Stimulated activated CD4-positive, alpha-beta T cell treated with anti-CD3 and anti-CD28 coated beads, Interleukin-2, amount 100 ng/mL, for 48 hours (primary cell): Measurements from ENCODE around the gene TBXT.
"Not testable (repeated sequence)": the region's sequence is repeated elsewhere in the genome, so short reads cannot be mapped to it uniquely, and the experiment has no call there.

Source experiments
- DNase-seq, 2 donors: peaks; one replicate each; pipeline ENCODE4 v3.0.0-alpha.2; 2020

The TBXT gene

DNA sequence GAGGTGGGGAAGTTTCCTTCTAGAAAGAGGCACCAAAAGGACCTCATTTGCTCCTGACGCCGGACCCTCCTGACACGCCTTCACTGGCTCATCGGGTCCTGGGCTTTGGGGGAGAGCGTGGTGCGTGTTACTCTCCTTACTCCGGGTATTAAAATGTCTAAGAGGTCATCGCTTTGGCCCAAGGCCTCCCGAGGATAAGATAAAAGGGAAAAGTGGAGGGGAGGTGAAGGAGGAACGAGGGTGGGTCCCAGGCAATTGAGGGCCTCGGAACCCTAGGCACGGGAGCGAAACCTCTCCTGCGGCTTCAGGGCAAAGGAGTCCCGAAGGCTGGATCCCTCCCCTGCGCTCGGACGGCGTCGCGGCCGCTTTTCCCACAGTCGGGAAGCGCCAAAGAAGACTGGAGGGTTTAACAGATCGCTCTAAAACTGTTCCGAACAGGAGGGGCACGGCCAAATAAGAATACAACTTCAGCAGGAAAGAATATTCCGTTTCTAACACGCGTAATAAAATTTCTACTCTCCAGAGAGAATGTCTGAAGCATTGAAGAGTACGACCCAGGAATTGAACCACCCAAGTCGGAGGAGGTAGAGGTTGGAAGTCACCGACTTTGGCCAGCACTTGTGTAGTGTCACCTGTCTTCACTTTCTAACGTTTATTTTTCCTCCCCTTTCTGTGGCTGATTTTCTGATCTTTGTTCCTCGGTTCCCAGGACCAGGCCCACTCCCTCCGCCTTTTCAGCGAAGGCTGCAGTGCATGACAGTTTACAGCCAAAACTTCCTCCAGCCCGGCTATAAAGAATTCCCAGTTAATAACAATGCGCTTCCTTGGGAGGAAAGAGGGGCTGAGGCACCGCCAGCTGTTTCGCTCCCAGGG is 2.1 kb upstream of the TBXT start:
- no peak for DNase-seq

DNA sequence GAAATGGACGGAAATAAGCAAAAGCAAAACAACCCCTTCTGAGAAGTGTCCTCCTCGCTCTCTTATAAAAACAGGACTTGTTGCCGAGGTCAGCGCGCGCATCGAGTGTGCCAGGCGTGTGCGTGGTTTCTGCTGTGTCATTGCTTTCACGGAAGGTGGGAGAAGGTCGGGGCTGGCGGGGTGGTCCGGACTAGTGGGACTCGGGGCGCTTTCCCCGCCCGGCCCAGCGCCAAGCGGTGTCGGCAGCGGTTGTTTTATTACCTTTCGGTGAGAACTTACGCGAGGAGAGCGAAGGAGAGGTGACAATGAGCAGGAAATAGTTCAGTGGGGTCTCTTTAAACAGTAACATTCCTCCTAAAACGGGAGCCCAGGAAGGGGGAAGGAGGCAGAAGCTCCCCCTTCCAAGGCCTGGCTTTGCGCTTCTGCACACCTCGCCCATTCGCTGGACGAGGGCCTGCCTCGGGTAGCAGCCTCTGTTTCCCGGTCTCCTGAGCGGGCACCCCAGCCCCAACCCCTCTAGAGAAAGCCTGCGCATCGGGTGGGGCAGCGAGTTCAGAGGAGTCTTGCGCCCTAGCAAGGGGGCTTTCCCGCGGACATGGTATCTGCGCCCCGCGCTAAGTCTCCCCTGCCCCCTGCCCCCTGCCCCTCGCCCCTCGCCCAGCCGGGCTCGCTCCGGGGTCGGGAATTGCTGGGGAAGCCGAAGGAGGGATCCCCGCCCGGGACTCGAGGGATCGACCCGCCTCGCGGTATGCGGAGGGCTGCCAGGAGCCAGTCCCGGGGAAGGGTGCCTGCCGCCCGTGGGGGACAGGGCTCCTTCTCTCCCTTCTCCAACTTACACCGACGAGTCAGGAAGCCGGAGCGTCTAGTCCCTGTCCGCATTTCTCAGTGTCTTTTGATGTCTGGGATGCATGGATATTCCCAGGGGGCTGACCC is 1.2 kb upstream of the TBXT start:
- DNase-seq, result no peak

DNA sequence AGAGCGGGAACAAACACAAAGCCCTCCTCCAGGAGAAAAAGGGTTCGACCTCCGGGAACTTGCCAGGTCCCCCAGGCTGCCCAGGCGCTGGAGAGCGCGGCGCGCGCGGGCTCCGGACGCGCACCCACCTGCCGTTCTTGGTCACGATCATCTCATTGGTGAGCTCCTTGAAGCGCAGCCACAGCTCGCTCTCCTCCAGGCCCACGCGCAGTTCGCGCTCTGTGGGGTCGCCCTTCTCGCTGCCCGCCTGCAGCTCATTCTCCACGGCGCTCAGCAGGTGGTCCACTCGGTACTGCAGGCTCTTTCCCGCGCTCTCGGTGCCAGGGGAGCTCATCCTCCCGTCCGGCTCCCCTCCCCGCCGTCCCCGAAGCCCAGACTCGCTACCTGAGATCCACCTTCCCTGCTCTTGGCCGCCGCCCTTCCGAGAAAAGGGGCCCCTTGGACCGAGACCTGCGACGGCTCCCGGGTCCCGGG is 356 bp downstream of the TBXT start:
- DNase-seq, result no peak

DNA sequence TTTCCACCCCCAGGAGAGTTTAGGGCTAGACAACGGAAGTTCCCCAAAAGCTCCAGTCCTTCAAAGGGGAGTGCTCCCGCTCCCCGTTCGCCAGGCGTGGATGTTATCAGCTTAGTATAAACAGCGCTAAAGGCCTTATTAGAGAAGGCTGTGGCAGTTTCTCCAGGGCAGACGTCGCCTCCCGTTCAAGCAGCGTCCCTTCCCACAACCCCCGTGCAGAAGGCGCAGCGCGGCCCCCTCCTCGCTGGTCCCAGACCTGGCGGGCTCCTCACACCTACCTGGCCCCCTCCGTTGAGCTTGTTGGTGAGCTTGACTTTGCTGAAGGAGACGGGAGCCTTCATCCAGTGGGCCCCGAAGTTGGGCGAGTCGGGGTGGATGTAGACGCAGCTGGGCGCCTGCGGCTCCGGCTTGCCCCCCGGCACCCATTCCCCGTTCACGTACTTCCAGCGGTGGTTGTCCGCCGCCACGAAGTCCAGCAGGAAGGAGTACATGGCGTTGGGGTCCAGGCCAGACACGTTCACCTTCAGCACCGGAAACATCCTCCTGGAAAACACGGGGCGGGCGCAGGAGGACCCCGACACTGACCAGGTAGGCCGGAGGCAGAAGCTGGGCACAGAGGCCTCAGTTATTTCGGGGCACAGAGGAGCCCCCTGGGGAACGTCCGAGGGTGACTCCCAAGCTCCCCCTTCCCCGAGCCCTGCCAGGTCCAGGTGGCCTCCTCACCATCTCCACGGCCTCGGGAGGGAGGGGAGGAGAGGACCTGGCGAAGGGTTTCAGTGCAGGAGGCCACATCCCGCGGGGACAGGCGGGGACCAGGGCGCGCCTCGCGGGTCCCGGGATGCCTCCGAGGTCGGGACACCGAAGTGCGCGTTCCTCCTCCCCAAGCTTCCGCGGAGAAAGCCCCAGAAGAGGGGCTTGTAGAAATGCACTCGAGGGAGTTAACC is 1.1 kb downstream of the TBXT start:
- no peak for DNase-seq

DNA sequence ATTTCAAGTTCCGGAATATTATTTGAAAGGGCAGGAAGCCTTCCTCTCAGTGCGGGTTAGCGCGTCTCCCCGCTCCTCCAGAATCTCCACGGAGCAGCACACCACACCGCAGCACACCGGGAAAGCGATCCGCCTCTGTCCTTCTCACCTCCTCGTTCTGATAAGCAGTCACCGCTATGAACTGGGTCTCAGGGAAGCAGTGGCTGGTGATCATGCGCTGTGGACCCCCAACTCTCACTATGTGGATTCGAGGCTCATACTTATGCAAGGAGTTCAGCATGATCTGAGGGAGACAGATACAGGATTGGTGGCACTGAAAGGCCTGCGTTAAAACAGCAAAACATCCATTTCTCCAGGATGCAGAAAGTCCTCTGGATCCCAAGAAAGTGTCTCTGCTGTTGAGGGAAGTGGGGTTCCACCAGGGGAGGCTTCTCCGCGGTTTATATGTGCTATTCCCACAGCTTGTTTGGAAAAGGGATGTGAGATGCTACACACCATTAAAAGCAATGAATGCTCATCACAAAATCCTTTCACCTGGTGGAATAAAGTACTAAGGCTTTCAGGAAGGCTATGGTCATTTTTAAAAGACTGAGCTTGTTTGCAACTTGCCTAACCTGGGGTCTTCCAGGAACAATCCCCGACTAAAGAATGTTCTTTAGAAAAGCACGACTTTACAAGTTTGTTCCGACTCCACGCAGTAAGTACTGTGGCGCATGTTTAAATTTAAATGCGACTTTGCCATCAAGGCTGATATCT is 1.9 kb downstream of the TBXT start:
- DNase-seq, result no peak

DNA sequence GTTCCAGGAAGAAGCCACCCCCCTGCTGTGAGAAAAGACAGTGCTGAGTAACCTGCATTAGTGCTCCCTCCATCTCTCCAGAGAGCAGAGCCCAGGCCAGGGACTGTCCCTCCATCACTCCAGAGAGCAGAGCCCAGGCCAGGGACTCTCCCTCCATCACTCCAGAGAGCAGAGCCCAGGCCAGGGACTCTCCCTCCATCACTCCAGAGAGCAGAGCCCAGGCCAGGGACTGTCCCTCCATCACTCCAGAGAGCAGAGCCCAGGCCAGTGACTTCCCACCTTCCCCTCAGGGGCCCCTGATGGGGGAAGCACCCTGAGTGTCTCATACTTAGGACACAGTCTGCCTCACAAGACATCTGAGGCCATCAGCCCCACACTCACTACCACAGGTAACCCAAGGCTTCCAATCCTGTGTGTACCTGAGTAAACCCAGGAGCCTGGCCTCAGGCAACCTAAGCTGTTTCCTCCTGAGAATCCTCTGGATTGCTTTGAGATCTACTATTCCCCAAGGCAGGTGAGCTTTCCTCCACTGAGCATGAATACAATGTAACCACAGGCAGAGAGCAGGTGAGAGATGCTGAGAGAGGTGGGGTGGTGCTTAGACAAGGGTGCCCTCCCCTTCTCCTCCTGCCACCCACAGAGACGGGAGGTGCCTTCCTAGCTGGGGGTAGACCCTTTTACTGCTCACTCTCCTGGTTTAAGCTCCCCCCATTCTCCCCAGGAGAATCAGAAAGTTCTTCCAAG is 4.9 kb downstream of the TBXT start:
- DNase-seq, result no peak

DNA sequence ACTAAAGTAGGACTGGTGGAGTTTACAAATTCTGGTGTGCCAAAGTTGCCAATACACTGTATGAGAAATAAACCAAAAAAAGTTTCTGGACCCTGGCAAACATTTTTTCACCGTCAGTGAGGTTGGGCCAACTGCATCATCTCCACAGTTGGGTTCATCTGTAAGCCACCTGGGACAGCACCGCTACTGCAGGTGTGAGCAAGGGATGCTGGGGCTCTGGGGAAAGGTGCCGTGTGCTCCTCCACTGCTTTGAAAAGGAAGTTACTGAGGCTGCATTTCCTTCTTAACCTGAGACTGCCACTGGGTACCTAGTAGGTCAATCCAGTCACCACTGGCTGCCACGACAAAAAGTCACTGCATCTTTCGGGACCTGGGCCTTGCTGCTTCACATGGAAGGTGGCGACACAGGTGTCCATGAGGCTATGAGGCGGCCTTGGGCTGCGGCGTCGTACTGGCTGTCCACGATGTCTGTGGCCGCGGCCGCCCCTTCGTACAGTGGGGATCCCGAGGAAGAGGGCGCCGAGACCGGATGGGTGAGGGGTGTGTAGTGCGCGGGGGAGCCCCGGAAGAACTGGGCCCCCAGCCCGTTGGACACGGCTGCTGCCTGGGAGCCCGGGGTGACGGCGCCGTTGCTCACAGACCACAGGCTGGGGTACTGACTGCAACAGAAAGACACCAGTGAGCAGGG is 9.6 kb downstream of the TBXT start:
- DNase-seq, result no peak

DNA sequence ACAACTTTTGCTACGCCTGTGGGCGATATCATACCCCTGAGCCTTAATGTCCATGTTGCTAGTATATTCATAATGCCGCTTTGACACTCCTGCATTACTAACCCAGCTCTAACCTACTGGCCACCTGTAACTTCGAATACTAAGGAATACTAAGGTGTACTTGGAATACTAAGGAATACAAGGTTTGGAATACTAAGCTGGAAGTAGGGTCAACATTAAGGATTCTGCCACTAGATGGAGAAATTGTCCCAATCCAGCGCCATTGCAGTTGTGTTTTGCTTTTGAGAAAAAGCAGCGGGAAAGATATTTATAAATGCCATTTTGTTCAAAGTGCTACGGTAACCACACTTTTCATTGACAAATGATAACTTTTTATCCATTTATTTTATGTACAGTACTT is 10.7 kb downstream of the TBXT start:
- DNase-seq, result no peak

DNA sequence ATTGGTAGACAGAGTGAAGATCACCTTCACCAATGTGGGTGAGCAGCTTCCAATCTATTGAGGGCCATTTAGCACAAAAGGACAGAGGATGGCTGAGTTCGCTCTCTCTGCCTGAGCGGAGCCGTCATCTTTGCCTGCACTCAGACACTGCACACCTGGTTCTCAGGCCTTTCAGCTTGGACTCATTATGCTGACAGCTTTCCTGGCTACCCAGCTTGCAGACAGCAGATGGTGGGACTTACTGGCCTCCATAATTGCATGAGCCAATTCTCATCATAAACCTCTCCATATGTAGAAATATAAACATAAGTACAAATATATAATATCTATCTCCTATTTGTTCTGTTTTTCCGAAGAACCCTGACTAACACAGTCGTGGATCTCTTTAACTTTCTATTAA is 13.7 kb downstream of the TBXT start:
- DNase-seq, result no peak

DNA sequence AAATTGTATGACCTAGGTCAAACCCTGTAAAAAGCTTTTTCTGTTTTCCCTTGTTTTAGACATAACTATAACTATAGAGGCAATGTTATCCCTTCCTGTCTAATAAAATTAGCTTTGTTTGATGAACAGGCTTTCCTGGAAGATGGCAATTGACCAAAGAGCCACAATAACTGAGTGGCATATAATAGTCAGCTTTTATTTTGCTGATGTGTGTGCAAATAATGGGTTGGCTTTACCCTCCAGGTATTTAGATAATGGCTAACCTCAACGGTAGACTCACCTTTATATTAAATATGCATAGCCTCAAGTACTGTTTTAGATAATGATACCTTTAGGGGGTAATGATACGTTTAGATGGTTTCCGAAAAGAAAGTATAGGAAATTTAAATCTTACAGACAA is 15.0 kb downstream of the TBXT start:
- DNase-seq, result no peak

DNA sequence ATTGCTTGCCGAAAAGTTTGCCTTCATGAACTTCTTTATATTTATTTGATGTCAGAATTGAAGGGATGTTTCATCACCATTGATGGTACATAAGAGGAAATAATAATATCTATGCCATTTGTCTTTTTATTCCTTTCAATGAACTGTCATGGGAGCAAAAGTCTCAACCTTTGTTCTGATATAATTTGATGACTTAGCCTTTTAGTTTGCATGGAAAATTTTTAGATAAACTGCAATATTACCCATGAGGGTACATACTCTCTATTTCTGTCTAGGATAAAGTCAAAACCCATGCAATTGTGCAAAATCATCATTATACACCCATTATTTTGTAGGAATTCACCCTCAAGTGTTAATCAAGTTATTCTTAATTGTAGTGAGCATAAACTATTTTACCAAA is 15.9 kb downstream of the TBXT start:
- DNase-seq, result no peak

DNA sequence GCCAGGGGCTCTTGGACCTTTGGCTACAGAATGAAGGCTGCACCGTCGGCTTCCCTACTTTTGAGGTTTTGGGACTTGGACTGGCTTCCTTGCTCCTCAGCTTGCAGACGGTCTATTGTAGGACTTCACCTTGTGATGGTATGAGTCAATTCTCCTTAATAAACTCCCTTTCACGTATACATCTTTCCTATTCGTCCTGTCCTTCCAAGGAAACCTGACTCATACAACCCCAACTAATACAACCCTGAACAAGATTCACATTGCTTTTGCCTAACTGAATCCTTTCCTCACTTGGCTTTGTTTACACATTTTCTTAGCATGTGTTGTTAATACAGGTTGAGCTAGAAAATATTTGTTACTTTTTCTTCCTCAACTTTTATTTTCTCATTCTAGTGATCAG is 21.9 kb downstream of the TBXT start:
- DNase-seq, result no peak

DNA sequence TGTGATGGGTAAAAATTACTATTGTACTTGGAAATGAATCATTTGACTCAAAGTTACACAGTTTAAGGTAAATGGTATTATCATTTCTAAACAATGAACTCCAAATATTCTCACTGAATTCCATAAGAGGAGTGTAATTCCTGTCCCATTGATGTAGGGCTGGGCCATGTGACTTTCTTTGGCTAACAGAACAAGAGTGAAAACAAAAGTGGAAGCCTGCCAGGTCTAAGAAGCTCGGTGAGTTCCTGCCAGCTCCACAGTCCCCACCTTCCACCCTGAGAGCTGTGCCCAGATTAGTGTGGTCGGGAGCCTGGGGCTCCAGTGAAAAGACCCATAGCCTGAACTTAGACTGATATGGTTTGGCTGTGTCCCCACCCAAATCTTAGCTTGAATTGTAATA is 24.6 kb downstream of the TBXT start:
- DNase-seq, result no peak

DNA sequence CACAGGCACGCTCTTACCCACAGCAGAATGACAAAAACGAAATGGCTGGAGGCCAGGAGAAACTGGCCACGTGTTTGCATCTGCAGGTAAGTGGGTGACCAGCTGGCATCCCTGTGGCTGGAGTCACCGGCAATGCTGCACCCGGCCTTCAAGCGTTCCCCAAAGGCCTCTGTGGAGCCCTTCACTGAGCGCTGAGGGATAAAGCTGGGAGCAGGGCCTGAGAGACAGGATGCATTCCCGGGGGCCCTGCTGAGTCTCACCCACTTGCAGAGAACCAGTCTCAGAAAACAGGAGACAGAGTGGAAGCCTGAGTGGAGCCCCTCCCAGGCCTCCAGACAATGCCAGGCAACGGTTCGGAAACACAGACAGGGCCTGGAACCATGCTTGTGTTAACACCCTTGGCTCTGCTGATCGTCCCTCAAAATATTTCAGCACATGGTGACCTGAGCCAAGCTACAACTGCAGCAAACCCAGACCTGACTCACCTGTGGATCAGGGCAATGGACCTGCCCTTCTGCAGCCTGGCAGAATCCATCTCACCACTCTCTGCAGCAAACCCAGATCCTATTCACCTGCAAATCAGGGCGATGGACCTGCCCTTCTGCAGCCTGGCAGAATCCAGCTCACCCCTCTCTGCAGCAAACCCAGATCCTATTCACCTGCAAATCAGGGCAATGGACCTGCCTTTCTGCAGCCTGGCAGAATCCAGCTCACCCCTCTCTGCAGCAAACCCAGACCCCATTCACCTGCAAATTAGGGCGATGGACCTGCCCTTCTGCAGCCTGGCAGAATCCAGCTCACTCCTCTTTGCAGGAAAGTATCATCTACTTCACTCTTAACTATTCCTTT is 39.8 kb downstream of the TBXT start:
- no peak for DNase-seq

DNA sequence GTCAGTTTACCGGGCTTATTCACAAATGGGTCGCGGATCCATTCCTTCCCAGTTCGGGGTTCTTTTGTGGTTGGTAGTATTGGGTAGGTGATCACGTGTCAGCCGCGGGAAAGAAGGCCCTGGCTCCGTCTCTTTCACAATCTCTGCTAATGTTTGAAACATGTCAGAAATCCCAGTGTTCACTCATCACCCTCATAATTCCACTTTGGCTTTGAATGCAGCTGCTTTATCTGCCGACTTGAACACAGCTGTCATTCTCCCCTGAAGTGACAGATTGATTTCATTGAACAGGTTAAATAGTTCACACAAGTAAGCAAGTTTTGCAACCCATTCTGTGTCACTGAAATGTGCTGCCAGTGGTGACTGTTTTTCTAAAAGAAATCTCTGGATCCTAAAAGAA is 44.5 kb downstream of the TBXT start:
- DNase-seq, result not testable (repeated sequence)

DNA sequence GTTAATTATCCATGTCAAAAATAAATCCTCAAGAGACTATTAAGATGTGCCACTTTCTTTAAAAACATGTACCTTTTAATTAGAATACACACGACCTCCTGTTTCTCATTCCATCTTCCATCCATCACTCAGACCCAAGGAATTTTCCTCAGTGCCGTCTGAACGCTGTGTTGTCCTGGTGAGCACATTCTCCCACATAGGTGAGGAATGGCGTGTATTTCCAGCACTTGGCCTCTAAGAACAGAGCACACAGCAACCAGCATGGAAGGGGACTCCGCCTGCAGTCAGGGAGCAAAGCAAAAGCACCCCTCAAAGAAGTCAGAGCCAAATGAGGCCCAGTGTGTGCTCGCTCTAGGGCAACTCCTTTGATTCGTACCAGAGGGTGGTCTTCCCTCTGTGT is 45.9 kb downstream of the TBXT start:
- DNase-seq, result no peak

DNA sequence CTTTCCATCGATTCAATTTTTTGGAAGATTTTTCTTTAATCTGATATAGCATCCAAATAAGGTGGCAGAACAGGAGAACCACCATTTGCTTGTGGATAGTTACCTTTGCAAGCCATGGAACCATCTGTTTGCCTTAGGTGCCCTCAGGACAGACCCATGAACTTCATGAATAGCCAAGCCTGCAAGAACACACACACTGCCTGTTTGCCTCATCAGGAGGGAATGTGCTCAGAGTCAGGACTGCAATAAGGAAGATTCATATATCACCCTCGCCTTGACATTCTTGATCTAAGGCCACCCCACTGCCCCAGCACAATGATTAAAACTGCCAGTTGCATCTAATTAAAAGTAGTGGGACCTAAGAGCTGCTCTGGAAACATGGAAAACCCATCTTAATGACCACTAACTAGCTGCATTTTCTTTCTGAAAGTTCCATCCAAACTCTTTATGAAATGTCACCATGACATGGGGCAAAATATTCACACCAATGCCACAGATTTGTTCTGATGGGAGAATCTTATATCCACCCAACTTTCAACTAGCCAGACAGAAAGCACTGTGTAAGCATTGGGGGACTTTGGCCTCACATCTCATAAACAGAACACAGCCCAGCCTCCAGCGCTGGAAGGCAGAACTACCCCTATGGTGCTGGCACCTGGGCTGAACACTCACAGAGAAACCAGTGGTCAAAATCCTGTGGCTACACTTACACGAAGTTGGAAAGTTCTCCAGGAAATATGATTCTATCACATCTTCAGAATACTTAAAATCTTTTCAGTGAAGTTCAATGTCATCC is 48.3 kb downstream of the TBXT start:
- no peak for DNase-seq

DNA sequence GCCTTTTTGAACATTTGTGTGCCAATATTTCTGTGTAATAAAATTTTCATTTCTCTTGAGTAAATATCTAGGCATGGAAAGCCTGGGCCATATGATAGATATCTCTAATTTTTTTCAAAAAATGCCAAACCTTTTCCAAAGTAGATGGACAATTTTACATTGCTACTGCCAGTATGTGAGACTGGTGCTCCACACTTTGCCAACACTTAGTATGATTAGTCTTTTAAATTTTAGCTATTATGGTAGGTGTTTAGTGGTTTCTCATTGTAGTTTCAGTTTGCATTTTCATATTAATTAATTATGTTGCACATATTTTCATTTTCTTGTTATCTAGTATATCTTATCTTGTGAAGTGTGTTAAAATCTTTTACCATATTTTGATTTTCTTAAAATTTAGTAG is 52.0 kb downstream of the TBXT start:
- no peak for DNase-seq

DNA sequence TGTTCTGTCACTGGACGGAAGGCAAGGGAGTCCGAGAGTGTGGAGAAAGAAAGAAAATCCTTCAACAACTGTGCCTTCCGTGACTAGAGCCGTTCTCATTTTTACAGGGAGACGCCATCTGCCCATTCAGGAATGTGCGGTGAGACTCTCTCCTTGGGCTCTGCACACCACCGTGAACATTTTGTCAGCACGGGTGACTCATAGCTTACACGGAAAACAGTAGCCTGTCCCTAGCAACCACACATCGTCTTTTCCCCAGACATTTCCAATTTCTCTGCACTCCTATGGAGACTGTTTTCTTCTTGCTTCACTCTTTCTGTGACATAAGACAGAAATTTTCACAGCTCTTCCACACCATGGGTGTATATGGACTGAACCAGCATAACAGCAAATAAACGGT is 55.1 kb downstream of the TBXT start:
- no peak for DNase-seq
